HepG2 (cell line): ENCODE data around the gene DGKD. TPM values are rescaled to one million over a fixed set of nuclear protein-coding genes. Genes with fewer than 3 reads are reported as not detected.

Experiments
- ATAC-seq: fragments of 200-7000 bp; cut with Tn5 transposase; 3 replicates; pipeline ENCODE4 v1.9.1; 2020; ENCODE audit warnings: mild to moderate bottlenecking, moderate library complexity
- BruUV-seq: library from RNA; stranded (reverse); fragments of 400-500 nt; replicated peaks from 2 replicates; lab custom pipeline; 2021; lab: Mats Ljungman, UMichigan
- CTCF ChIA-PET: fragments of 300-600 bp; formaldehyde crosslinking; extraction: SDS; loops from one replicate; lab custom pipeline; 2021; ENCODE audit warnings: low total read pairs, inconsistent platforms, low intra/inter-chr PET ratio; lab: Yijun Ruan, JAX
- POLR2A ChIA-PET: fragments of 350-600 bp; sonication (Branson Sonifier 250); formaldehyde crosslinking; loops from one replicate; lab custom pipeline; 2020; ENCODE audit warnings: antibody characterized with exemption, inconsistent platforms; lab: Yijun Ruan, JAX
- DNase-seq: peaks from one replicate; pipeline ENCODE4 v3.0.0-alpha.2; 2015; ENCODE audit warnings: low spot score
- FAIRE-seq: peaks from 3 replicates; lab custom pipeline; 2011; peaks lifted over from hg19 to GRCh38; lab: Jason Lieb, UNC
- H2AFZ ChIP-seq: one replicate; pipeline ENCODE4 v1.6.1; 2011; ENCODE audit warnings: low read length, inconsistent platforms
- H3K27ac ChIP-seq: fragments of 300-600 bp; 3 replicates; pipeline ENCODE4 v1.8.0; 2011; ENCODE audit warnings: mixed run types, mild to moderate bottlenecking, mixed read lengths, low read length, inconsistent platforms; ENCODE audit not compliant: insufficient read depth; ENCODE audit errors: extremely low read length
- H3K27me3 ChIP-seq, 2 experiments: fragments of 200-600 bp in 1 of 2; 2 replicates in 1 of 2; 3 replicates in 1 of 2; pipeline versions ENCODE4 v1.6.0 to v1.8.0; 2011; ENCODE audit warnings: low read length in 2 of 2, mild to moderate bottlenecking in 2 of 2, moderate library complexity in 2 of 2, inconsistent platforms in 1 of 2; ENCODE audit not compliant: insufficient read depth in 2 of 2, control insufficient read depth in 1 of 2
- H3K36me3 ChIP-seq, 2 experiments: fragments of 200-600 bp in 1 of 2; replicated peaks in 1 of 2; 2 replicates in 1 of 2; 3 replicates in 1 of 2; pipeline versions ENCODE4 v1.5.1 to v1.8.0; 2011; ENCODE audit warnings: low read length in 2 of 2, inconsistent platforms in 1 of 2; ENCODE audit not compliant: insufficient read depth in 2 of 2, control insufficient read depth in 1 of 2
- H3K4me1 ChIP-seq: 2 replicates; pipeline ENCODE4 v1.5.1; 2012; ENCODE audit warnings: low read length, inconsistent platforms; ENCODE audit not compliant: insufficient read depth
- H3K4me2 ChIP-seq: 2 replicates; pipeline ENCODE4 v1.6.0; 2011; ENCODE audit warnings: low read depth, low read length, inconsistent platforms
- H3K4me3 ChIP-seq, 3 experiments: fragments of 200-600 bp in 1 of 3; sonication (generic), shearing (Covaris generic) in 1 of 3; replicated peaks in 1 of 3; 2 replicates each; pipeline ENCODE4 v1.5.1; 2011 to 2016; ENCODE audit warnings: low read length in 3 of 3, inconsistent platforms in 2 of 3, low read depth in 2 of 3, mild to moderate bottlenecking in 2 of 3, control low read depth in 1 of 3, mixed read lengths in 1 of 3; ENCODE audit not compliant: insufficient read depth in 1 of 3
- H3K79me2 ChIP-seq: one replicate; pipeline ENCODE4 v1.6.1; 2011; ENCODE audit warnings: low read length, inconsistent platforms; ENCODE audit not compliant: insufficient read depth
- H3K9ac ChIP-seq: 2 replicates; pipeline ENCODE4 v1.6.0; 2011; ENCODE audit warnings: mild to moderate bottlenecking, low read depth, low read length, inconsistent platforms; ENCODE audit not compliant: insufficient read depth
- H3K9me3 ChIP-seq: 2 replicates; pipeline ENCODE4 v1.5.1; 2012; ENCODE audit warnings: mild to moderate bottlenecking, low read length
- H4K20me1 ChIP-seq: 2 replicates; pipeline ENCODE4 v1.6.0; 2011; ENCODE audit warnings: inconsistent platforms, mild to moderate bottlenecking, low read length, moderate library complexity; ENCODE audit not compliant: insufficient read depth
- ARNTL ChIP-seq: sonication (generic); formaldehyde crosslinking; IDR thresholded peaks from 2 replicates; pipeline ENCODE4 v1.4.0; 2020; ENCODE audit warnings: mild to moderate bottlenecking, missing genetic modification reagents
- EHMT2 ChIP-seq: fragments of 200-600 bp; sonication (generic); IDR thresholded peaks from 2 replicates; pipeline ENCODE4 v1.7.0; 2017; ENCODE audit warnings: antibody characterized with exemption, low read depth, low read length, borderline replicate concordance
- HDAC1 ChIP-seq: sonication (generic); formaldehyde crosslinking; IDR thresholded peaks from 2 replicates; pipeline ENCODE4 v1.5.1; 2020; ENCODE audit warnings: mild to moderate bottlenecking, missing genetic modification reagents
- HOMEZ ChIP-seq: IDR thresholded peaks from 2 replicates; pipeline ENCODE4 v1.6.1; 2016; ENCODE audit warnings: low read depth
- IKZF5 ChIP-seq: IDR thresholded peaks from 2 replicates; pipeline ENCODE4 v1.6.1; 2018; ENCODE audit warnings: missing genetic modification reagents, mild to moderate bottlenecking, missing compliant biosample characterization
- IRX3 ChIP-seq: sonication (generic); formaldehyde crosslinking; IDR thresholded peaks from 2 replicates; pipeline ENCODE4 v1.8.1; 2023; ENCODE audit warnings: mild to moderate bottlenecking, low read depth, missing genetic modification reagents, borderline replicate concordance
- JDP2 ChIP-seq: sonication (generic); formaldehyde crosslinking; IDR thresholded peaks from 2 replicates; pipeline ENCODE4 v1.8.1; 2022; ENCODE audit warnings: missing genetic modification reagents, borderline replicate concordance
- MBD4 ChIP-seq: IDR thresholded peaks from 2 replicates; pipeline ENCODE4 v1.6.1; 2012; ENCODE audit warnings: low read length, inconsistent platforms, borderline replicate concordance
- PRMT3 ChIP-seq: sonication (generic); formaldehyde crosslinking; IDR thresholded peaks from 2 replicates; pipeline ENCODE4 v1.8.1; 2022; ENCODE audit warnings: low read depth, mild to moderate bottlenecking, moderate library complexity, missing genetic modification reagents, borderline replicate concordance
- RFX5 ChIP-seq: IDR thresholded peaks from 2 replicates; pipeline ENCODE4 v1.6.1; 2011; ENCODE audit warnings: low read depth, low read length, improper control_type of control experiment
- SMC3 ChIP-seq: IDR thresholded peaks from 2 replicates; pipeline ENCODE4 v1.6.1; 2011; ENCODE audit warnings: low read length, improper control_type of control experiment
- TBX3 ChIP-seq: fragments of 450-650 bp; IDR thresholded peaks from 2 replicates; pipeline ENCODE4 v1.6.1; 2017; ENCODE audit warnings: antibody characterized with exemption, mild to moderate bottlenecking, inconsistent platforms, borderline replicate concordance
- TEAD3 ChIP-seq: optimal IDR thresholded peaks from 2 replicates; pipeline ENCODE3; 2016; ENCODE audit warnings: borderline replicate concordance
- ZBTB26 ChIP-seq: IDR thresholded peaks from 2 replicates; pipeline ENCODE4 v1.6.1; 2016; ENCODE audit warnings: missing compliant biosample characterization, missing genetic modification reagents, borderline replicate concordance
- ZC3H13 ChIP-seq: sonication (generic); formaldehyde crosslinking; IDR thresholded peaks from 2 replicates; pipeline ENCODE4 v1.8.1; 2023; ENCODE audit warnings: mild to moderate bottlenecking, missing genetic modification reagents, moderate library complexity
- ZNF451 ChIP-seq: sonication (generic); formaldehyde crosslinking; IDR thresholded peaks from 2 replicates; pipeline ENCODE4 v1.5.0; 2020; ENCODE audit warnings: mild to moderate bottlenecking, missing genetic modification reagents
- WGBS: methylation state at CpG from one replicate; pipeline ENCODE4 v1.1.6; 2017; ENCODE audit warnings: low lambda C conversion rate; 5-methylcytosine and 5-hydroxymethylcytosine counted together
- in situ Hi-C: cut with HindIII; loops from 2 replicates; pipeline ENCODE4 v1.10.0; 2017; ENCODE audit warnings: low pct_unique_long_range_greater_than_20kb; ENCODE audit not compliant: extremely low pct_ligation_motif_present
- intact Hi-C: fragments of 100-400 bp; cut with micrococcal nuclease; formaldehyde crosslinking; loops from one replicate; pipeline ENCODE4 v1.10.0; 2022; ENCODE audit not compliant: unreplicated experiment
- polyA plus RNA-seq, 8 experiments: library from polyadenylated mRNA; depleted of rRNA in 3 of 8; stranded (reverse) in 7 of 8; unstranded in 1 of 8; fragments of >200 nt; fragmentation: Illumina TruSeq in 4 of 8; extraction: Trizol in 4 of 8; gene quantifications; 2 replicates each; pipeline versions ENCODE4 v1.2.1 to v1.2.3, GENCODE V29; 2011 to 2016; ENCODE audit warnings: low read depth in 4 of 8, missing spikeins in 1 of 8, mixed read lengths in 1 of 8; ENCODE audit not compliant: insufficient read depth in 1 of 8
- total RNA-seq, 5 experiments: library from RNA; depleted of rRNA; stranded (reverse); fragments of >200 nt; fragmentation: Illumina TruSeq; extraction: Trizol; gene quantifications; 2 replicates each; pipeline ENCODE4 v1.2.3, GENCODE V29; 2016; ENCODE audit warnings: low read depth in 1 of 5

DGKD gene
- total and polyA plus RNA-seq, 2 of the 13 experiments (the other 11 are each of a cell fraction or from before 2014, with no cell fraction given), result 24.5 to 33.2 TPM

GRCh38 chr2:233442028-233442310, 87.7 kb downstream of the DGKD start:
- in situ Hi-C loops, result no loop called here
- POLR2A ChIA-PET, result no interaction called here
- no peak for DNase-seq
- H3K79me2 ChIP-seq, result no peaks in the 10 kb centered on the region
- no peak overlapping the region for H3K27ac ChIP-seq
- 88% methylated on average over 4 of the region's 4 CpGs for WGBS
- H3K4me1 ChIP-seq, result no peaks in the 10 kb centered on the region
- no peak overlapping the region for H3K4me2 ChIP-seq
- no peak overlapping the region for H3K9ac ChIP-seq
- ATAC-seq, result no peak
- H3K4me3 ChIP-seq, result no peak overlapping the region
- TF ChIP-seq RFX5 (no peak), HDAC1 (no peak), ZC3H13 (CRISPR knock-in tag) (no peak), HOMEZ (CRISPR knock-in tag) (no peak), ARNTL (no peak), ZNF451 (no peak), SMC3 (no peak), JDP2 (CRISPR knock-in tag) (no peak), TBX3 (no peak), ZBTB26 (no peak), TEAD3 (no peak), IRX3 (CRISPR knock-in tag) (no peak), EHMT2 (no peak), PRMT3 (CRISPR knock-in tag) (no peak), MBD4 (no peak), IKZF5 (CRISPR knock-in tag) (no peak)
- intact Hi-C loops, result loop anchor here (10.0 kb wide), 2 partner anchors 87 to 393 kb away; partner anchors contain the start of gene DGKD
- H2AFZ ChIP-seq, result no peak overlapping the region
- no TSS peak for BruUV-seq
- no peaks in the 10 kb centered on the region for H3K9me3 ChIP-seq
- FAIRE-seq, result no peak
- CTCF ChIA-PET, result no interaction called here
- peaks cover 39 to 57% of the 10 kb centered on the region in 2 experiments for H3K36me3 ChIP-seq
- H3K27me3 ChIP-seq, result no peaks in the 10 kb centered on the region
- H4K20me1 ChIP-seq, result peaks cover 3% of the 10 kb centered on the region; the same call in 1 of the 2 replicates
